H1 (cell line): ENCODE data around the gene PREX1. TPM values are rescaled to one million over a fixed set of nuclear protein-coding genes. Genes with fewer than 3 reads are reported as not detected.

Experiments used
- CBX5 ChIP-seq: fragments of 300-800, 300-1000 bp; sonication (generic); IDR thresholded peaks from 2 replicates; pipeline ENCODE4 v1.7.1; 2016; ENCODE audit warnings: antibody characterized with exemption, low read length, low read depth
- JUN ChIP-seq: IDR thresholded peaks from 2 replicates; pipeline ENCODE4 v1.6.1; 2011; ENCODE audit warnings: low read depth, mild to moderate bottlenecking, improper control_type of control experiment, low read length
- KDM1A ChIP-seq: fragments of 200-600, 300-600 bp; sonication (generic); IDR thresholded peaks from 2 replicates; pipeline ENCODE4 v1.7.1; 2016; ENCODE audit warnings: mild to moderate bottlenecking, low read length, borderline replicate concordance
- POU5F1 ChIP-seq: IDR thresholded peaks from 2 replicates; pipeline ENCODE4 v1.6.1; 2011; ENCODE audit warnings: low read depth, mild to moderate bottlenecking, low read length, moderate library complexity
- polyA plus RNA-seq, 7 experiments: library from polyadenylated mRNA; depleted of rRNA in 3 of 7; stranded (reverse) in 5 of 7; unstranded in 2 of 7; fragments of >200 nt in 5 of 7; fragments of 200-250 nt in 2 of 7; gene quantifications; 1 replicate in 5 of 7; 2 replicates in 1 of 7; 4 replicates in 1 of 7; pipeline versions ENCODE4 v1.2.1 to v1.2.3, GENCODE V29; 2011 to 2013; ENCODE audit warnings: missing spikeins in 2 of 7, mixed read lengths in 2 of 7
- total RNA-seq: library from RNA; stranded (reverse); fragmentation: NEBNext Ultra II Directional; extraction: Animal tissue kit (Norgen Biotek cat#: 25700); gene quantifications from 2 replicates; pipeline ENCODE4 v1.2.1, GENCODE V29; 2021

Gene PREX1
- total and polyA plus RNA-seq, 2 of the 8 experiments (the other 6 are each of a cell fraction or from before 2014, with no cell fraction given), result 10.7 to 12.8 TPM

DNA sequence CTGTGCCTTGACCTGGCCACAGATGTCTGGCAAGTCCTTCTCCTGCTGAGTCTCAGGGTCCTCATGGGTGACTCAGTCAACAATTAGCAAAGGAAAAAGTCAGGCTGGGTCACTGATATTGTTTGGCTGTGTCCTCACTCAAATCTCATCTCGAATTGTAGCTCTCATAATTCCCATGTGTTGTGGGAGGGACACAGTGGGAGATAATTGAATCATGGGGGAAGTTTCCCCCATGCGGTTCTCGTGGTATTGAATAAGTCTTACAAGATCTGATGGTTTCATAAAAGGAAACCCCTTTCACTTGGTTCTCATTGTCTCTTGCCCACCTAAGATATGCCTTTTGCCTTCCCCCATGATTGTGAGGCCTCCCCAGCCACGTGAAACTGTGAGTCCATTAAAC lies 45.7 kb downstream of the PREX1 start (continued):
- TF ChIP-seq POU5F1 (no peak), JUN (no peak), KDM1A (no peak), CBX5 (no peak)
